ENCODE measurements around the gene HSD3B2. TPM values are rescaled to one million over a fixed set of nuclear protein-coding genes. Genes with fewer than 3 reads are reported as not detected.

The HSD3B2 gene
- total and polyA plus RNA-seq, 2 experiments from 2014 or later = not detected

DNA sequence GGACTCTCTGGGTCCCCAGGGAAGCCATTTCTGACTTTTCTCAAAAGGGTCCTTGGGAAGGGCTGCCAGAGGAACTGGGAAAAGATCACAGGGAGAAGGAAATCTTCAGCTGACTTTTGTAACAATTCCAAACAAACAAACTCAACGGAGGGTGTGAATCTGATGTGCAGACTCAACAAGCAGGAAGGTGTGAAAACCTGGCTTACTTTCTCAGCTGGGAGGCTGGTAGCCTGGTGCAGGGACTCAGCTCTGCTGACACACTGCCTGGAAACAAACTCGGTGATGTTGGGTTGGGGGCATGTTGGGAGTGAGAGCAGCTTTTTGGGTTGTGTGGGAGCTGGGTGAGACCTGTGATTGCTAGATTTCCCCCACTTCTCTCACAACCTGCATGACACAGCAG, 10.2 kb upstream of the HSD3B2 start:
- Mint-ChIP-seq H3K9me3 (no peaks in the 10 kb centered on the region; the same call in 2 of the 3 replicates), H3K27me3 (ENCODE audit: insufficient read depth, low read depth, poor library complexity) (peaks cover 5% of the 10 kb centered on the region), H3K27ac (no peak overlapping the region), H3K4me1 (no peaks in the 10 kb centered on the region), H3K4me3 (no peak overlapping the region), H3K36me3 (ENCODE audit: low read depth) (no peaks in the 10 kb centered on the region)
- TF ChIP-seq JUNB (IDR thresholded peaks at IDR 0.05; ENCODE audit: unreplicated experiment) (no peak), POLR2AphosphoS5 (IDR thresholded peaks at IDR 0.05; ENCODE audit: low read depth) (no peak), NANOG (IDR thresholded peaks at IDR 0.05; ENCODE audit: borderline replicate concordance) (no peak), EZH2phosphoT487 (IDR thresholded peaks at IDR 0.05; ENCODE audit: unreplicated experiment) (no peak), ZNF114 (CRISPR knock-in tag; IDR thresholded peaks at IDR 0.05) (no peak), ZNF331 (CRISPR knock-in tag; IDR thresholded peaks at IDR 0.05; ENCODE audit: low read depth) (no peak), EZH2 (IDR thresholded peaks at IDR 0.05; ENCODE audit: low read depth, unreplicated experiment) (no peak), STAT1 (IDR thresholded peaks at IDR 0.05; ENCODE audit: unreplicated experiment) (no peak), CREB1 (CRISPR knock-in tag; IDR thresholded peaks at IDR 0.05; ENCODE audit: low read depth) (no peak)
- TF ChIP-seq, protein P1, sequence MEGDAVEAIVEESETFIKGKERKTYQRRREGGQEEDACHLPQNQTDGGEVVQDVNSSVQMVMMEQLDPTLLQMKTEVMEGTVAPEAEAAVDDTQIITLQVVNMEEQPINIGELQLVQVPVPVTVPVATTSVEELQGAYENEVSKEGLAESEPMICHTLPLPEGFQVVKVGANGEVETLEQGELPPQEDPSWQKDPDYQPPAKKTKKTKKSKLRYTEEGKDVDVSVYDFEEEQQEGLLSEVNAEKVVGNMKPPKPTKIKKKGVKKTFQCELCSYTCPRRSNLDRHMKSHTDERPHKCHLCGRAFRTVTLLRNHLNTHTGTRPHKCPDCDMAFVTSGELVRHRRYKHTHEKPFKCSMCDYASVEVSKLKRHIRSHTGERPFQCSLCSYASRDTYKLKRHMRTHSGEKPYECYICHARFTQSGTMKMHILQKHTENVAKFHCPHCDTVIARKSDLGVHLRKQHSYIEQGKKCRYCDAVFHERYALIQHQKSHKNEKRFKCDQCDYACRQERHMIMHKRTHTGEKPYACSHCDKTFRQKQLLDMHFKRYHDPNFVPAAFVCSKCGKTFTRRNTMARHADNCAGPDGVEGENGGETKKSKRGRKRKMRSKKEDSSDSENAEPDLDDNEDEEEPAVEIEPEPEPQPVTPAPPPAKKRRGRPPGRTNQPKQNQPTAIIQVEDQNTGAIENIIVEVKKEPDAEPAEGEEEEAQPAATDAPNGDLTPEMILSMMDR (conservative IDR thresholded peaks at IDR 0.05; ENCODE audit: low read depth in 2 of 2) = no peak
- TF ChIP-seq, protein P2, sequence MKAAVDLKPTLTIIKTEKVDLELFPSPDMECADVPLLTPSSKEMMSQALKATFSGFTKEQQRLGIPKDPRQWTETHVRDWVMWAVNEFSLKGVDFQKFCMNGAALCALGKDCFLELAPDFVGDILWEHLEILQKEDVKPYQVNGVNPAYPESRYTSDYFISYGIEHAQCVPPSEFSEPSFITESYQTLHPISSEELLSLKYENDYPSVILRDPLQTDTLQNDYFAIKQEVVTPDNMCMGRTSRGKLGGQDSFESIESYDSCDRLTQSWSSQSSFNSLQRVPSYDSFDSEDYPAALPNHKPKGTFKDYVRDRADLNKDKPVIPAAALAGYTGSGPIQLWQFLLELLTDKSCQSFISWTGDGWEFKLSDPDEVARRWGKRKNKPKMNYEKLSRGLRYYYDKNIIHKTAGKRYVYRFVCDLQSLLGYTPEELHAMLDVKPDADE (IDR thresholded peaks at IDR 0.05) = no peak
- TF ChIP-seq, protein P3, sequence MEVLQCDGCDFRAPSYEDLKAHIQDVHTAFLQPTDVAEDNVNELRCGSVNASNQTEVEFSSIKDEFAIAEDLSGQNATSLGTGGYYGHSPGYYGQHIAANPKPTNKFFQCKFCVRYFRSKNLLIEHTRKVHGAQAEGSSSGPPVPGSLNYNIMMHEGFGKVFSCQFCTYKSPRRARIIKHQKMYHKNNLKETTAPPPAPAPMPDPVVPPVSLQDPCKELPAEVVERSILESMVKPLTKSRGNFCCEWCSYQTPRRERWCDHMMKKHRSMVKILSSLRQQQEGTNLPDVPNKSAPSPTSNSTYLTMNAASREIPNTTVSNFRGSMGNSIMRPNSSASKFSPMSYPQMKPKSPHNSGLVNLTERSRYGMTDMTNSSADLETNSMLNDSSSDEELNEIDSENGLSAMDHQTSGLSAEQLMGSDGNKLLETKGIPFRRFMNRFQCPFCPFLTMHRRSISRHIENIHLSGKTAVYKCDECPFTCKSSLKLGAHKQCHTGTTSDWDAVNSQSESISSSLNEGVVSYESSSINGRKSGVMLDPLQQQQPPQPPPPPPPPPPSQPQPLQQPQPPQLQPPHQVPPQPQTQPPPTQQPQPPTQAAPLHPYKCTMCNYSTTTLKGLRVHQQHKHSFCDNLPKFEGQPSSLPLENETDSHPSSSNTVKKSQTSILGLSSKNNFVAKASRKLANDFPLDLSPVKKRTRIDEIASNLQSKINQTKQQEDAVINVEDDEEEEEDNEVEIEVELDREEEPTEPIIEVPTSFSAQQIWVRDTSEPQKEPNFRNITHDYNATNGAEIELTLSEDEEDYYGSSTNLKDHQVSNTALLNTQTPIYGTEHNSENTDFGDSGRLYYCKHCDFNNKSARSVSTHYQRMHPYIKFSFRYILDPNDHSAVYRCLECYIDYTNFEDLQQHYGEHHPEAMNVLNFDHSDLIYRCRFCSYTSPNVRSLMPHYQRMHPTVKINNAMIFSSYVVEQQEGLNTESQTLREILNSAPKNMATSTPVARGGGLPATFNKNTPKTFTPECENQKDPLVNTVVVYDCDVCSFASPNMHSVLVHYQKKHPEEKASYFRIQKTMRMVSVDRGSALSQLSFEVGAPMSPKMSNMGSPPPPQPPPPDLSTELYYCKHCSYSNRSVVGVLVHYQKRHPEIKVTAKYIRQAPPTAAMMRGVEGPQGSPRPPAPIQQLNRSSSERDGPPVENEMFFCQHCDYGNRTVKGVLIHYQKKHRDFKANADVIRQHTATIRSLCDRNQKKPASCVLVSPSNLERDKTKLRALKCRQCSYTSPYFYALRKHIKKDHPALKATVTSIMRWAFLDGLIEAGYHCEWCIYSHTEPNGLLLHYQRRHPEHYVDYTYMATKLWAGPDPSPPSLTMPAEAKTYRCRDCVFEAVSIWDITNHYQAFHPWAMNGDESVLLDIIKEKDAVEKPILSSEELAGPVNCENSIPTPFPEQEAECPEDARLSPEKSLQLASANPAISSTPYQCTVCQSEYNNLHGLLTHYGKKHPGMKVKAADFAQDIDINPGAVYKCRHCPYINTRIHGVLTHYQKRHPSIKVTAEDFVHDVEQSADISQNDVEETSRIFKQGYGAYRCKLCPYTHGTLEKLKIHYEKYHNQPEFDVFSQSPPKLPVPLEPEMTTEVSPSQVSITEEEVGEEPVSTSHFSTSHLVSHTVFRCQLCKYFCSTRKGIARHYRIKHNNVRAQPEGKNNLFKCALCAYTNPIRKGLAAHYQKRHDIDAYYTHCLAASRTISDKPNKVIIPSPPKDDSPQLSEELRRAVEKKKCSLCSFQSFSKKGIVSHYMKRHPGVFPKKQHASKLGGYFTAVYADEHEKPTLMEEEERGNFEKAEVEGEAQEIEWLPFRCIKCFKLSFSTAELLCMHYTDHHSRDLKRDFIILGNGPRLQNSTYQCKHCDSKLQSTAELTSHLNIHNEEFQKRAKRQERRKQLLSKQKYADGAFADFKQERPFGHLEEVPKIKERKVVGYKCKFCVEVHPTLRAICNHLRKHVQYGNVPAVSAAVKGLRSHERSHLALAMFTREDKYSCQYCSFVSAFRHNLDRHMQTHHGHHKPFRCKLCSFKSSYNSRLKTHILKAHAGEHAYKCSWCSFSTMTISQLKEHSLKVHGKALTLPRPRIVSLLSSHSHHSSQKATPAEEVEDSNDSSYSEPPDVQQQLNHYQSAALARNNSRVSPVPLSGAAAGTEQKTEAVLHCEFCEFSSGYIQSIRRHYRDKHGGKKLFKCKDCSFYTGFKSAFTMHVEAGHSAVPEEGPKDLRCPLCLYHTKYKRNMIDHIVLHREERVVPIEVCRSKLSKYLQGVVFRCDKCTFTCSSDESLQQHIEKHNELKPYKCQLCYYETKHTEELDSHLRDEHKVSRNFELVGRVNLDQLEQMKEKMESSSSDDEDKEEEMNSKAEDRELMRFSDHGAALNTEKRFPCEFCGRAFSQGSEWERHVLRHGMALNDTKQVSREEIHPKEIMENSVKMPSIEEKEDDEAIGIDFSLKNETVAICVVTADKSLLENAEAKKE (CRISPR knock-in tag; IDR thresholded peaks at IDR 0.05) = no peak
- TF ChIP-seq, protein P4, sequence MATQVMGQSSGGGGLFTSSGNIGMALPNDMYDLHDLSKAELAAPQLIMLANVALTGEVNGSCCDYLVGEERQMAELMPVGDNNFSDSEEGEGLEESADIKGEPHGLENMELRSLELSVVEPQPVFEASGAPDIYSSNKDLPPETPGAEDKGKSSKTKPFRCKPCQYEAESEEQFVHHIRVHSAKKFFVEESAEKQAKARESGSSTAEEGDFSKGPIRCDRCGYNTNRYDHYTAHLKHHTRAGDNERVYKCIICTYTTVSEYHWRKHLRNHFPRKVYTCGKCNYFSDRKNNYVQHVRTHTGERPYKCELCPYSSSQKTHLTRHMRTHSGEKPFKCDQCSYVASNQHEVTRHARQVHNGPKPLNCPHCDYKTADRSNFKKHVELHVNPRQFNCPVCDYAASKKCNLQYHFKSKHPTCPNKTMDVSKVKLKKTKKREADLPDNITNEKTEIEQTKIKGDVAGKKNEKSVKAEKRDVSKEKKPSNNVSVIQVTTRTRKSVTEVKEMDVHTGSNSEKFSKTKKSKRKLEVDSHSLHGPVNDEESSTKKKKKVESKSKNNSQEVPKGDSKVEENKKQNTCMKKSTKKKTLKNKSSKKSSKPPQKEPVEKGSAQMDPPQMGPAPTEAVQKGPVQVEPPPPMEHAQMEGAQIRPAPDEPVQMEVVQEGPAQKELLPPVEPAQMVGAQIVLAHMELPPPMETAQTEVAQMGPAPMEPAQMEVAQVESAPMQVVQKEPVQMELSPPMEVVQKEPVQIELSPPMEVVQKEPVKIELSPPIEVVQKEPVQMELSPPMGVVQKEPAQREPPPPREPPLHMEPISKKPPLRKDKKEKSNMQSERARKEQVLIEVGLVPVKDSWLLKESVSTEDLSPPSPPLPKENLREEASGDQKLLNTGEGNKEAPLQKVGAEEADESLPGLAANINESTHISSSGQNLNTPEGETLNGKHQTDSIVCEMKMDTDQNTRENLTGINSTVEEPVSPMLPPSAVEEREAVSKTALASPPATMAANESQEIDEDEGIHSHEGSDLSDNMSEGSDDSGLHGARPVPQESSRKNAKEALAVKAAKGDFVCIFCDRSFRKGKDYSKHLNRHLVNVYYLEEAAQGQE (IDR thresholded peaks at IDR 0.05; ENCODE audit: unreplicated experiment) = no peak
- Histone ChIP-seq H3K79me2 (replicated peaks; ENCODE audit: insufficient read depth) (no peaks in the 10 kb centered on the region), H3K27me3 (ENCODE audit: insufficient read depth) (no peaks in the 10 kb centered on the region), H3K4me1 (ENCODE audit: insufficient read depth) (no peaks in the 10 kb centered on the region), H2AFZ (0 out of 2 replicates have a peak overlapping the region, but pooled peaks have one; percentile 47), H3K4me3 (no peak overlapping the region), H3K9me2 (ENCODE audit: insufficient read depth) (peaks cover 9% of the 10 kb centered on the region; the same call in 1 of the 2 replicates), H3K4me2 (no peak overlapping the region), H3K36me3 (ENCODE audit: insufficient read depth) (no peaks in the 10 kb centered on the region), H3F3A (replicated peaks; ENCODE audit: low read depth) (no peaks in the 10 kb centered on the region), H3K27ac (ENCODE audit: low read depth) (no peak overlapping the region), H4K20me1 (replicated peaks; ENCODE audit: insufficient read depth) (no peaks in the 10 kb centered on the region)
- ATAC-seq (no peak), DNase-seq (ENCODE audit: low spot score) (no peak)
